NCI-H526 treated with DMSO at 0.1 percent for 48 hours (cell line): Measurements from ENCODE around the gene POP4.

Experiments used
- DNase-seq: peaks from one replicate; lab custom pipeline; 2025; lab: John Stamatoyannopoulos, UW

POP4 gene

DNA sequence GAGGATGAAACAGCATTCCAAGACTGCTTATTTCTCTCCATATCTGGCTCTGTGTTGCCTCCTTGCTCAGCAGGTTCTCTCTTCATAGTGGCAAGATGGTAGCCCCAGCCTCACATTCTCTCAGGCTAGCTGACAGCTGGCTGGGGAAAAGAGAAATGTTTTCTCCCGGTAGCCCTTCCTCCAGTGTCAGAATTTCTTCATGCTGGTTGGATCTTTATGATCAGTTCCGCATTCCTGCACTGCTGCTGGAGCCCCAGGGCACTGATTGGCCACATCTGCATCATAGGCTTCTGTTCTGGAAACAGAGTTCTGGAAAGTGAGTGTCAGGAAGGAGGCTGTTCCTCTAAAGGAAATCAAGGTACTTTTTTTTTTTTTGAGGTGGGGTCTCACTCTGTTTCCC, 24.6 kb downstream of the POP4 start:
- DNase-seq, result no peak

DNA sequence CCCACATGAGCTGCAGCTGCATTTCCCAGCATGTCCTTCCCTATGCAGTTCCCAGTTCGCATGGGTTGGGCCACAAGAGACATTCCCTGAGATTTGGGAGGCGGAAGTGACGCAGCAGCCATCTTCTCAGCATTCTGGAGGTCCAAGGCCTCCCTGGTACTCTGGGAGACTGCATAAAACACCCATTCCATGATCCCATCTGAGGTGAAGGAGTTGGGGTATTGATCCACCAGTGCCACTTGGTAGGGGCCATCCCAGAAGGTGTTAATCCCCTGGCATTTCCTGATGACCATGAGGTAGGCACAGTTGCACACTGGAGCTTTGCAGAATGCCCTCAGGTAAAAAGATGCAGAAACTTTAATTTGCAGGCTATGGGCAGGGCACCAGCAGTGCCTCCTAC, 25.4 kb downstream of the POP4 start:
- DNase-seq, result no peak

GRCh38 chr19:29634002-29634401, 27.9 kb downstream of the POP4 start:
- no peak for DNase-seq

DNA sequence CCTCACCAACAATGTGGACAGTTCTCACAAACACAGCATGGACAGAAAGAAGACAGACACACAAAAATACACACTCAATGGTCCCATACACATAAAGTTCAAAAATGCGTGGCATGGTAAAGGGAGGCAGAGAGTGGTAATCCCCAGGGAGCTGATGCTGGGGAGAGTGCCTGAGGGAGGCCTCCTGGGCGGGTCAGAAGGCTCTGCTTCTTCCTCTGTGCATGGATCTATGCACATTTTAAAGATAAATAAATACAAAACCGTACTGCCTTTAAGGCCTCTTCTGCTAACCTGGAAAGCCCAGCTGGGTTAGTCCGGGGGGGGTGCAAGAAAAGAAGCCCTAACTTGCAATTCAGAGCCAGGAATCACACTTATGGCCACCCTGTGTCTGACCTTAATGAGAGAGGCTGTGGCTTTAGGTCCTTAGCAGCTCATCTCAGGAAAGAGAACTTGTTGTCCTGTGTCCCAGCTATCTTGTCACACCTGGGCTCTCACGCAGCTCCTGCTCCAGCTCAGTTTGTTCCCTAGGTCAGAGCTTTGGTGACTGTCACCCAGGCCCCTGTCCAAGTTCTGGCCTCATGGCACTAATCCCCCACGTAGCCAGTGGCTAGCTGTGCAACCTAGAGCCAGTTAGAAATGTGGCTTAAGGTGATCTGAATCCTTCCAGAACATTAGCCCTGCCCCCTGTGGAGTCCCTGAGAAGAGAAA, 28.5 kb downstream of the POP4 start:
- DNase-seq, result no peak

DNA sequence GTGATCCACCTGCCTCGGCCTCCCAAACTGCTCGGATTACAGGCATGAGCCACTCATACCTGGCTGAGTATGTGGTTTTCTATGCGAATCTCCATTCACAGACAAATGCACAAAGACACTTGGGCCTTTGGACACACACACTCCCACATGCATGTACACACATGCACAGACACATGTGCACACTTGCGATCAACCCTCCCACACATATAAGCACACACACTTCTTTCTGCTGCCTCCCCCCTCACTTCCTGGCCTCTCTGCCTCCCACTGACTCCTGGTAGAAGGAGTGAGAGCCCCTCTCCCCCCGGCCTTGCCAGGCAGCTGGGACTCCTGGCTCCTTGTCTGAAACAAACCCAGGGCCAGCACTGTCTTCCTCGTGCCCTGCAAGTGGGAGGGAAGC, 29.9 kb downstream of the POP4 start:
- no peak for DNase-seq

DNA sequence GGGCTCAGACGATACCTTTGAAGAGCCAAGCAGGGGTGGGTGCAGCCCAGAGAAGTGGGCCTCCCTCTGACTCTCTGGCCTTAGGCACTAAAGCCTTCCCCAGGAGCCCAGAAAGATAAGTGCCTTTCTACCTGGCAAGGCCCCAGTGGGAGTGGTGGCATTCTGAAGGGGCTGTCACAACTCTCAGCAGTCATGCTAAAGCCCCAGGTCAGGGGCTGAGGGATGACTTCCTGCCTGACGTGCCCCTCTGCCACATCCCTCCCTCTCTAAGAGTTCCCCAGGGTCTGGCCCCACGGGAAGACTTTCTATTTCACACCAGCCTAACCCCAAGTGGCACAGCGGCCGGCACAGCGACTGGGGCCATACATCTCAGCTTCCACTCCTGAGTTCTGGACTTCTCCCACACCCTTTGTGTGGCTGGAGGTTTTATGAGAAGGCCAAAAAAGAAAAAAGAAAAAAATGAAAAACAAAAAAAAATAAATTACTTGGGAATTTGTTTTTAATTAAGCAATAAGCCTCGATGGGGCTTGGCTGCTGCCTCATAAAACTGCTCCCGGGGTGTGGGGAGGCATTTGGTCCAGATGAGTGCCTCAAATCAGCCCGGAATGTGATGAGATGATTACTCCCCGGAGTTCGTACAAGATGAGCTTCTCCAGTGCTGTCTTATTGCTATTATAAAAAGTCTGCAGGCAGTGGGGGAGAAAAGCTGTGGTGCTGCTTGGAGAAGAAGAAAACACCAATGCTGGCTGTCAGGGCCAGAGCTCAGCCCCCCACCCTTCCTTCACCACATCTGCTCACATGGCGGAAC, 30.7 kb downstream of the POP4 start:
- no peak for DNase-seq

DNA sequence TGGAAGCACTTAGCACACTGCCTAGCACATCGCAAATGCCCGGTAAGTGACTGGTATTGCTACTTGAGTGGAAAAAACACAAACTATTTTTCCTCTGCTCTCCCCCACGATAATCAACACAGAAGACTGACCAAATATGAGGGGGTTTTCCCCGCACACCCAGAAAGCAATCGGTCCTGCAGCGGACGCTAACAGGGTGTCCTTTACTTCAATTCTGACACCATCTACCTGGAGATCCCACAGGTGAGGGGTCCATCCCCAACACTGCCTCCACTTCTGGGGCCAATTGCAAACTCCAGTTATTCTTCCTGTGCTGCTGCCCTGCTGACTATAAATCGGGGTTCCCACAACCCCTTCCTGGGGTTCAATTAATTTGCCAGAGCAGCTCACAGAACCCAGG, 33.0 kb downstream of the POP4 start:
- no peak for DNase-seq

- no peak for DNase-seq
Measured at GRCh38 chr19:29640231-29640630, 34.1 kb downstream of the POP4 start.

GRCh38 chr19:29641597-29641996, 35.5 kb downstream of the POP4 start:
- DNase-seq, result no peak

DNA sequence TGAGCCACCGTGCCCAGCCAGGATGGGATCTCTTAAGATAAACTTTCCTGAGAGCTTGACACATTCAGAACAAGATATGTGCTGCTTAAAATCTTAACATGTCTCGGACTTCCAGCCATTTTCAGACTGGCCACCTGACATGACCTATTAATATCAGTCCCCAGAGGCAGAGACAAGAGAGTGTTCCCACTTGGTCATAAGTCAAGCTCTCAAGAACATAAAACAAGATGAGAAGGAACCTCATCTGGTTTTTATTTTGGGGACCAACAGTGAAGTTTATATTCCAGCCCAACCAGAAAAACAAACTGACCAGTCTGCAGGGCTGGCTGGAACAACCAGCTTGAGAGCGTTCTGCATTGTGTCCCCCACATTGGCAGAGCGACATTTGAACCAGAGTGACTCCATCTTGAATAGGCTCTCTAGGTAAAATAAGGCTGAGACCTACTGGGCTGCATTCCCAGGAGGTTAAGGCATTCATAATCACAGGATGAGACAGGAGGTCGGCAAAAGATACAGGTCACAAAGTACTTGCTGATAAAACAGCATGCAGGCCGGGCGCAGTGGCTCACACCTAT, 37.4 kb downstream of the POP4 start:
- DNase-seq, result no peak

GRCh38 chr19:29644210-29644609, 38.1 kb downstream of the POP4 start:
- no peak for DNase-seq

DNA sequence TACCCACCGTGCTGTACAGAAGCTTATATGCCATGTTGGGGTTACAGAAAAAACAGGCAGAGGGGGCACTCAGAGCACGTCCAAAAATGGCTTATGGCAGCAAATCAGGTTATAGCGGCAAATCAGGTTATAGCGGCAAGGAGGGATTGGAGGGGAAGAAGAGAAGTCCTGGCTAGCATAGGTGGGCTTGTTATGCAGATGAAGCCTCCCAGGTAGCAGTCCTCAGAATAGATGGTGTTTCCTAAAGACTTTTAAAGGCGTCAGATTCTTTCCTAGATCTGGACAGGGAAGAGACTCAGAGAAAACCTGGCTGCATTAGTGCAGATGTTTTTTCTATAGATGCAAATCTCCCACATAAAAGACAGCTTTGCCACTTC, 39.4 kb downstream of the POP4 start:
- no peak for DNase-seq

DNA sequence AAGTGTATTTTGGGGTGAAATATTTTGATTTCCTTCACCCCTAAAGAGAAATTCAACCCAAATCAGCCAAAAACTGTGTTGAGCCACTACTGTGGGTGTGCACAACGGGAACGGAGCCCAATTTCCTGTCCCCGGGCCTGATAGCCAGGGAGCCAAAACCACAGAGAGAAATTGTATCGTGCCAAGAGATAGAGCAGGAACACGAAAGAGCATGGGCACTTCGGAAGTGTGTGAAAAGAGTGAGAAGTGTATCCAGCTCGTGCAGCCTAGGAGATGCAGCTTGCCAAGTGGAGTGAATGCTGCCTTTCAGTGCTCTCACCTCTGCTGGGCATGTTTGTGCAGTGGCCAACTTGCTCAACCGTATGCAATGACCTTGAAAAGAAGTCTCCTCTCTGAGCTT, 39.8 kb downstream of the POP4 start:
- DNase-seq, result no peak

DNA sequence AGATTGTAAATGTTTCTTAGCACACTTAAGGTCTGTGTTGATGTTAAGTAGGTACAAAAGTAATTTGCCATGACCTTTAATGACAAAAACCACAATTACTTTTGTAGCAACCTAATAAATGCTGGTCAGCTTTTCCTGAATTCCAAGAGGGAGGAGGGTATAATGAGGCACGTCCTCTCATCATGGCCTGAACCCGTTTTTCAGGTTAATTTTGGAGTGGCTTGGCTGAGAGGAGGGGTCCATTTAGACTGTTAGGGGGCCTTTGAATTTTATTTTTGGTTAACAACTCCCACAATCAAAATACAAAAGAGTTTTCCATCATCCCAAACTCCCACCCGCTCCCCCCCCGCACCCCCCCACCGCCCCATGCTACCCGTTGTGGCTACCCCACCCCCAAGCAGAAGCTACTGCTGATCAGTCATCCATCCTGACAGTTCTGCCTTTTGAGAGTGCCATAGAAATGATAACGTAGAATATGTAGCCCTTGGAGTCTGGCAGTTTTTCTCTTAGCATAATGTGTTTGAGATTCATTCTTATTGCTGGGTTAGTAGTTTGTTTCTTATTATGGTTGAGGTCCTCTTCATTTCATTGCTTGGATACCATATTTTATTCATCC, 44.8 kb downstream of the POP4 start:
- no peak for DNase-seq

GRCh38 chr19:29651622-29652394, 45.7 kb downstream of the POP4 start:
- DNase-seq, result no peak

GRCh38 chr19:29653398-29653797, 47.3 kb downstream of the POP4 start:
- DNase-seq, result no peak

DNA sequence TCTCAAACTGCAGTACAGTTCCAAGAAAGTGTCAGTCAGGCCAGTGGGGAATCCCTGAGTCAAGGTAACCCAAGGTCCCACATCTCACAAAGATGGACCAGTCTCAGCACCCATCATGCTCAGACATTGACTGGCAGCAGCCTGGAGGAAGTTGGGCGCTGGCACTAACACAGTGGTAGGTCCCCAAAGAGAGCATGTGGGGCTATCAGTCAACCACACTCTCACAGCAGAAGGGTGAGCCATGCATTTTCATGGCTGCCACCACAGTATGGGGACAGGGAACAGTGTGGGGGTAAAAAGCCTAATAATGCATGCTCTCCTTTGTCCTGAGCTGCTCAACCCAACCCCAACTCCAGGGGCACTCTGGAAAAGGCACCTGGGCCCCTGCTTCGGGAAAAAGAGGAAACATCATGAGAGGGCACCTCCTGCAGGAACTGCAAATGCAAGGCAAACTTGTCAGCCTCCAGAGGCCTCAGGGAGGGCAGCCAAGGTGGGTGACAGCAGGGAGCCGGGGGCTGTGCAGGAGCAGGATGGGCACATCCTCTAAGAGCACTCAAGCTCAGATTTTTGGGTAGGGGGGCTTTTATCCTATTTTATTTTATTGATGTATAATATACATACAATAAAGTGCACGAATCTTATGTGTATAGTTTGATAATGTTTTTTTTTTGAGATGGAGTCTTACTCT, 49.7 kb downstream of the POP4 start:
- DNase-seq, result no peak

GRCh38 chr19:29658221-29658991, 52.3 kb downstream of the POP4 start:
- no peak for DNase-seq

GRCh38 chr19:29660835-29661234, 54.8 kb downstream of the POP4 start:
- no peak for DNase-seq

- no peak for DNase-seq
Measured at GRCh38 chr19:29662278-29662603, 56.2 kb downstream of the POP4 start.
